CD4-positive, alpha-beta T cell treated with Interferon gamma for 1 hour (primary cell): ENCODE data around the gene ABLIM2.
A peak's percentile ranks its signal among the peaks of the same experiment; 100 is the strongest.

ENCODE experiments used
- DNase-seq: peaks from one replicate; pipeline ENCODE4 v3.0.0-alpha.2; 2020

ABLIM2 gene

GRCh38 chr4:7968262-7968896 is 190.2 kb downstream of the ABLIM2 start:
- DNase-seq, result no peak

GRCh38 chr4:7967501-7968261 is 190.9 kb downstream of the ABLIM2 start:
- no peak for DNase-seq

- no peak for DNase-seq
Measured at GRCh38 chr4:7967063-7967440, 191.6 kb downstream of the ABLIM2 start.

GRCh38 chr4:7966281-7967062 is 192.1 kb downstream of the ABLIM2 start:
- no peak for DNase-seq

GRCh38 chr4:7964890-7965662 is 193.5 kb downstream of the ABLIM2 start:
- DNase-seq, result peak; percentile 44

- peak; percentile 23 for DNase-seq
Measured at GRCh38 chr4:7964459-7964858, 194.2 kb downstream of the ABLIM2 start.

GRCh38 chr4:7963691-7964090 is 194.9 kb downstream of the ABLIM2 start:
- DNase-seq, result no peak

GRCh38 chr4:7962609-7963508 is 195.8 kb downstream of the ABLIM2 start:
- DNase-seq, result no peak

GRCh38 chr4:7960790-7961655 is 197.6 kb downstream of the ABLIM2 start:
- DNase-seq, result no peak

- DNase-seq, result no peak
Measured at GRCh38 chr4:7960017-7960789, 198.4 kb downstream of the ABLIM2 start.

- DNase-seq, result no peak
Measured at GRCh38 chr4:7959078-7959477, 199.5 kb downstream of the ABLIM2 start.

- DNase-seq, result no peak
Measured at GRCh38 chr4:7956934-7957656, 201.5 kb downstream of the ABLIM2 start.

- no peak for DNase-seq
Measured at GRCh38 chr4:7956270-7956808, 202.3 kb downstream of the ABLIM2 start.

GRCh38 chr4:7955393-7955792 is 203.2 kb downstream of the ABLIM2 start:
- no peak for DNase-seq

GRCh38 chr4:7952615-7953014 is 206.0 kb downstream of the ABLIM2 start:
- DNase-seq, result no peak

- DNase-seq, result no peak
Measured at GRCh38 chr4:7950301-7951092, 208.1 kb downstream of the ABLIM2 start.

GRCh38 chr4:7949759-7950158 is 208.9 kb downstream of the ABLIM2 start:
- no peak for DNase-seq

GRCh38 chr4:7947927-7948326 is 210.7 kb downstream of the ABLIM2 start:
- DNase-seq, result no peak
